NCI-H2196 (cell line): Measurements from ENCODE around the gene HDAC8.
"Not testable (repeated sequence)": the region's sequence is repeated elsewhere in the genome, so short reads cannot be mapped to it uniquely, and the experiment has no call there.

Source experiments
- DNase-seq: peaks from one replicate; lab custom pipeline; 2025; ENCODE audit not compliant: unreplicated experiment; lab: John Stamatoyannopoulos, UW

The HDAC8 gene

GRCh38 chrX:72330131-72330530, 242.5 kb downstream of the HDAC8 start:
- no peak for DNase-seq

GRCh38 chrX:72326605-72327300, 245.9 kb downstream of the HDAC8 start:
- DNase-seq = no peak

GRCh38 chrX:72319651-72320050, 253.0 kb downstream of the HDAC8 start:
- not testable (repeated sequence) for DNase-seq

GRCh38 chrX:72317139-72317538, 255.5 kb downstream of the HDAC8 start:
- no peak for DNase-seq

GRCh38 chrX:72316408-72317110, 256.1 kb downstream of the HDAC8 start:
- no peak for DNase-seq

GRCh38 chrX:72314881-72315280, 257.8 kb downstream of the HDAC8 start:
- DNase-seq = no peak

GRCh38 chrX:72313707-72314641, 258.7 kb downstream of the HDAC8 start:
- no peak for DNase-seq

- no peak for DNase-seq
Measured at GRCh38 chrX:72312311-72312940, 260.2 kb downstream of the HDAC8 start.

GRCh38 chrX:72309297-72310071, 263.2 kb downstream of the HDAC8 start:
- DNase-seq = no peak

- peak; percentile 53 for DNase-seq
Measured at GRCh38 chrX:72308566-72309296, 263.9 kb downstream of the HDAC8 start.

- DNase-seq = no peak
Measured at GRCh38 chrX:72308209-72308565, 264.5 kb downstream of the HDAC8 start.

- DNase-seq = no peak
Measured at GRCh38 chrX:72307646-72308051, 265.0 kb downstream of the HDAC8 start.

- peak; percentile 41 for DNase-seq
Measured at GRCh38 chrX:72306851-72307645, 265.6 kb downstream of the HDAC8 start.

- peak; percentile 1 for DNase-seq
Measured at GRCh38 chrX:72306085-72306801, 266.4 kb downstream of the HDAC8 start.

- DNase-seq = no peak
Measured at GRCh38 chrX:72305286-72306084, 267.2 kb downstream of the HDAC8 start, which contains the start of gene CITED1. TSS of gene CITED1 (minus strand) at chrX:72305914. CDS start at chrX:72302869, 3,045 bp downstream.

GRCh38 chrX:72304877-72305276, 267.8 kb downstream of the HDAC8 start:
- DNase-seq = no peak

- no peak for DNase-seq
Measured at GRCh38 chrX:72301781-72302180, 270.9 kb downstream of the HDAC8 start.
